Fibroblast of the aortic adventitia (primary cell): ENCODE results near the gene SMURF2. TPM values are rescaled to one million over a fixed set of nuclear protein-coding genes. Genes with fewer than 3 reads are reported as not detected.

ENCODE experiments used
- DNase-seq: peaks from one replicate; pipeline ENCODE4 v3.0.0-alpha.2; 2010; ENCODE audit warnings: low read depth
- H3K4me3 ChIP-seq: 2 replicates; pipeline ENCODE4 v1.5.1; 2011; ENCODE audit warnings: low read depth, mild to moderate bottlenecking, control low read depth, low read length, moderate library complexity
- CTCF ChIP-seq: IDR thresholded peaks from 2 replicates; pipeline ENCODE4 v1.5.1; 2011; ENCODE audit warnings: mild to moderate bottlenecking, low read length, control low read depth, inconsistent platforms; ENCODE audit not compliant: insufficient read depth
- small RNA-seq: library from RNA; depleted of rRNA; stranded (forward); fragments of <200 nt; gene quantifications from one replicate; pipeline ENCODE3, GENCODE V24; 2012
- total RNA-seq: library from RNA; depleted of rRNA; stranded (reverse); fragments of >200 nt; gene quantifications from 2 replicates; pipeline ENCODE4 v1.2.3, GENCODE V29; 2012; ENCODE audit warnings: low replicate concordance

The SMURF2 gene
- total RNA-seq, 1 donor, result 90.9 TPM

GRCh38 chr17:64500487-64500859, 161.6 kb downstream of the SMURF2 start:
- DNase-seq, result no peak
- TF ChIP-seq CTCF, result no peak
- H3K4me3 ChIP-seq, result no peak overlapping the region

DNA sequence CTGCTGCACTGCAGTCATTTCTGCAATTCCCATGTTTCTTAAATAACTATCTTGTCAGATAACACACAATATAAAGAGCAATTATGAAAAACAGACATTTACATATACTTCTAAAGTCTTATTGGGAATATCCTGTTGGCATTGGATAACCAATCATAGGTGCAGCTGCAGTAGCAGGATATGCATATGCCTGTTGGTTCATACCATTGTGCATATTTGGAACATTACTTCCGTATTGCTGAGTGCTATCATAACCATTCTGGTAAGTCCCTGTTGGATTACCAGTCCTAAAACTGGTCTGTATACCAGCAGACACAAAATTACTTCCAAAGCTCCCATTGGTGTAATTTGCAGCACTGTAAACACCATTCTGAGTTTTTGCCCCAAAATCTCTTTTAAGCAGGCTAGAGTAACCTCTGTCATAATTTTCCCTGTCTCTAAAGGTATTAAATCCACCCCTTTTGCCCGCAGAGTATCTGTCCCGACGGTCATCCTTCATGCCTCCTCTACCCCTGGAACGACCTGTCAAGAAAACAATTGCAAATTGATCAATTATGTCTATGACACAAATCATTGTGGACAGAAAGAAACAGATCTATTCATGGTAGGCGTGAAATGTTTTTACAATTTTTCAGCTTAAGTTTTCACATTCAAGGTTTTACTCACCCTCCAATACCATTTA, 162.2 kb downstream of the SMURF2 start:
- TF ChIP-seq CTCF, result no peak
- no peak overlapping the region for H3K4me3 ChIP-seq
- no peak for DNase-seq

- TF ChIP-seq CTCF, result no peak
- DNase-seq, result no peak
- no peak overlapping the region for H3K4me3 ChIP-seq
These were observed 163.6 kb downstream of the SMURF2 start for GRCh38 chr17:64498308-64499203.

GRCh38 chr17:64497565-64498035, 164.5 kb downstream of the SMURF2 start:
- TF ChIP-seq CTCF, result no peak
- H3K4me3 ChIP-seq, result peak overlapping the region; percentile 88
- no peak for DNase-seq

DNA sequence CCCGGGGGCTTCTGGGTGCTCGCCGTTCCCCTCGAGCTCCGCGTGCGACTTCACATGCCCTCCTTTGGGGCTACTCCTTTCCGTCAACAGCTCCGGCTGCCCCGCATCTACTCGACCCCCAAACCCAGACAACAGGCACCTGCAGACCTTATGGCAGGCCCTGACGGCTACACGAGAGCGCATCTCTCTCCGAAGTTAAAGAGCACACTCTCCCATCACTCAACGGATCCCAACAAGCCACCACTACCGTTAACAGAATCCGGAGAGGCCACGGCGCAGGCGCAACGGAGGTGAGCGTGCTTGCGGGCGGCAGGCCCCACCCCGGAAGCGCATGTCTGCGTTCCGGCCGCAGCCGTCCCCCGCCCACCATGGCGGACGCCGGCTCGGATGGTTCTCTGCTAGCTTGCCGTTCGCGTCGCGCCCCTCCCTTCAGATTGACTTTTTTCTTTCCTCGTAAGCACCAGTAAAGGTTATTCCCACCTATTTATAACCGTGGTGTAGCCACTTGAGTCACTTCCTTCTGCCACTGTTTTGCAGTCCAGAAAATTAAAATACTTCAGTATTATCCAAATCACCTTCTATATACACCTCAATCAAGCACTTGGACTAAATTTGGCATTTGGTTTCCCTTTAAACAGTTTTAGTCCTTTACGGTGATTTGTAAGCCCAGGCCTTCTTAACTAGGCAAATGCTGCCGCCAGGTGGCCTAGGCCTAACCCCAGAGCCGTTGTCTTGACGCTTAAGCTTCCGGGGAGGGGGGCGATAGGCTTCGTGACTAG, 165.1 kb downstream of the SMURF2 start, which contains the start of gene POLG2:
Gene POLG2 (minus strand): TSS at position 269 of the 779 bp plus-strand sequence. CDS start 86 bp downstream, at position 183.
- DNase-seq, result peak; percentile 90
- H3K4me3 ChIP-seq, result peak within 1 kb of the TSS; percentile 88
- peak; percentile 60 for TF ChIP-seq CTCF

- TF ChIP-seq CTCF, result no peak
- no peak for DNase-seq
- H3K4me3 ChIP-seq, result peak overlapping the region; percentile 88
These were observed 165.7 kb downstream of the SMURF2 start for GRCh38 chr17:64496348-64496785.

Small RNA genes lying within 50 kb of the gene (small RNA-seq; reads per million reads assigned to genes)
- gene AC009994.1, result not detected

Other genes starting within 250 kb of the SMURF2 start
- 4.1 and 52.5 TPM in 2 replicates for gene MILR1, start 213.2 kb downstream of the SMURF2 start, total RNA-seq
- 8.2 and 34.9 TPM in 2 replicates for gene POLG2, start 165.3 kb downstream of the SMURF2 start, total RNA-seq
- 302 and 859 TPM in 2 replicates for gene DDX5, start 156.0 kb downstream of the SMURF2 start, total RNA-seq
- 32.8 and 51.7 TPM in 2 replicates for gene CEP95, start 155.3 kb downstream of the SMURF2 start, total RNA-seq